NT2/D1 (cell line): ENCODE data around the gene CNIH1.

Experiments used
- SUZ12 ChIP-seq: IDR thresholded peaks from 2 replicates; pipeline ENCODE4 v1.6.1; 2011; ENCODE audit not compliant: insufficient read length, insufficient read depth; ENCODE audit errors: extremely low read depth
- YY1 ChIP-seq: IDR thresholded peaks from 2 replicates; pipeline ENCODE4 v1.6.1; 2011; ENCODE audit not compliant: insufficient read length, insufficient read depth
- ZNF274 ChIP-seq: IDR thresholded peaks from 2 replicates; pipeline ENCODE4 v1.6.1; 2011; ENCODE audit warnings: mild to moderate bottlenecking, low read depth, low read length

DNA sequence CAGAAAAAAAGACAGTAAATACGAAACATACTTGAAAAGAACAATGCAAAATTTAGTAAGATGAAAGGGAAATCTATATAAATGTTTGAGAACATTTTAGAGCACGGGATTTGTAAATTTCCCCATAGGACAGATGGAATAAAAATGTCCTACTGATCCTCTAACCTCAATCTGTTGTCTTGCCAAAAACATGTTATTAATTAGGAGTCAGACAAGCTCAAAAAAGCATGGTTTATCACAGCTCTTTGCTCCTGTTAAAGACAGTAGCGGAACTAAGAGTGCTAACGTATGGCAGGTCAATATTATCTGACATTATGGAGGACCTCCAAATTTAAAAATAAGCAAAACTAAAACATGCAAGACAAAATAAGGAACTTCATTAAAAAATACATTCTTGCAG, 34.7 kb upstream of the CNIH1 start:
- TF ChIP-seq ZNF274: no peak
- no peak for TF ChIP-seq SUZ12
- TF ChIP-seq YY1: no peak
